Vagina (tissue), 2 donors: ENCODE results near the gene GGA3.

ENCODE experiments used
- POLR2A ChIP-seq, 2 donors: fragments of 450-650 bp; IDR thresholded peaks; one replicate each; pipeline ENCODE4 v1.6.1; 2017; ENCODE audit warnings: antibody characterized with exemption in 2 of 2, mild to moderate bottlenecking in 2 of 2, moderate library complexity in 2 of 2
- POLR2AphosphoS5 ChIP-seq, 2 donors: sonication (generic); formaldehyde crosslinking; IDR thresholded peaks; one replicate each; pipeline ENCODE4 v1.9.0; 2017; ENCODE audit warnings: antibody characterized with exemption in 2 of 2, mild to moderate bottlenecking in 2 of 2, low read depth in 1 of 2; ENCODE audit not compliant: insufficient read depth in 1 of 2
- TF ChIP-seq, protein P1 (sequence below), 3 experiments: fragments of 450-650 bp in 2 of 3; fragments of 200-600 bp in 1 of 3; sonication (generic) in 1 of 3; IDR thresholded peaks; one replicate each; pipeline ENCODE4 v1.5.1; 2017 to 2019; ENCODE audit warnings: antibody characterized with exemption in 3 of 3, mild to moderate bottlenecking in 2 of 3, moderate library complexity in 2 of 3

DNA sequence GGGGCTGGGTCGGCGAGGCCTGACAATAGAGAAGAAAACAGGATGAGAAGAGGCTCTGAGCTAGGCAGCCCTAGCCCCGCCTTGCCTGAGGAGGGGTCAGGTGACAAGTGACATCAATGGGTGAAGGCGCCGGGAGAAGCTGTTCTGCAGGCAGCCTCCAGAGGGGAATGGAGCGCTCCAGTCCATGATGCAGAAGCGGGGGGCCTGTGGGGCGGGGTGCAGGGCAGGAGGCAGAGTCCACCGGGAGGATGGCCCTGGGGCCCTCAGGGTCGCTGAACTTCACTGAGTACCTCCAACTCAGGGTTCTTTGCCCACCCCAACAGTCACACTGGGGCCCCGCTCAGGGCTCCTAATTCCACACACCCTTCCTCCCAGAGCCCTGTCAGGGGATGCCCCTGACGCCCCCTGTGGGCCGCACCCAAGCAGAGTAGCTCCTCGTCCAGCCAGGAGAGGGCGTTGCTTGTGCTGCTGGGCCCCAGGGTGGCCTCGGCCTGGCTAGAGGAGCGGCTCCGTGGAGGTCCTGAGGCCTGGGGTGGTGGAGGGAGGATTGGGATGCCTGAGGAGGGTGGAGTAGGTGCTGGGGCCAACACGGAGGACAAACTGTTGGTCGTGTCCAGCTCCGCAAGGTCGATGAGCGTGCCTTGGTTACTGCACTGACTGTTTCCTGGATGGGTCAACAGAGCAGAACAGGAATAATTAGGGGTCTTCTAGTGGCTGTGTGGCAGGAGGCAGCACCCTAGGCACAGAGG, 20.8 kb downstream of the GGA3 start:
- TF ChIP-seq, protein P1, sequence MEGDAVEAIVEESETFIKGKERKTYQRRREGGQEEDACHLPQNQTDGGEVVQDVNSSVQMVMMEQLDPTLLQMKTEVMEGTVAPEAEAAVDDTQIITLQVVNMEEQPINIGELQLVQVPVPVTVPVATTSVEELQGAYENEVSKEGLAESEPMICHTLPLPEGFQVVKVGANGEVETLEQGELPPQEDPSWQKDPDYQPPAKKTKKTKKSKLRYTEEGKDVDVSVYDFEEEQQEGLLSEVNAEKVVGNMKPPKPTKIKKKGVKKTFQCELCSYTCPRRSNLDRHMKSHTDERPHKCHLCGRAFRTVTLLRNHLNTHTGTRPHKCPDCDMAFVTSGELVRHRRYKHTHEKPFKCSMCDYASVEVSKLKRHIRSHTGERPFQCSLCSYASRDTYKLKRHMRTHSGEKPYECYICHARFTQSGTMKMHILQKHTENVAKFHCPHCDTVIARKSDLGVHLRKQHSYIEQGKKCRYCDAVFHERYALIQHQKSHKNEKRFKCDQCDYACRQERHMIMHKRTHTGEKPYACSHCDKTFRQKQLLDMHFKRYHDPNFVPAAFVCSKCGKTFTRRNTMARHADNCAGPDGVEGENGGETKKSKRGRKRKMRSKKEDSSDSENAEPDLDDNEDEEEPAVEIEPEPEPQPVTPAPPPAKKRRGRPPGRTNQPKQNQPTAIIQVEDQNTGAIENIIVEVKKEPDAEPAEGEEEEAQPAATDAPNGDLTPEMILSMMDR (IDR thresholded peaks at IDR 0.05): no peak
- no peak for TF ChIP-seq POLR2A (IDR thresholded peaks at IDR 0.05)
- no peak for TF ChIP-seq POLR2AphosphoS5 (IDR thresholded peaks at IDR 0.05; ENCODE audit: insufficient read depth in 1 of 2, low read depth in 1 of 2)
